ENCODE measurements around the gene DBH. TPM values are rescaled to one million over a fixed set of nuclear protein-coding genes. Genes with fewer than 3 reads are reported as not detected.
A peak's percentile ranks its signal among the peaks of the same experiment; 100 is the strongest.

DBH gene
- under 1 TPM in 2 of 4 donors, not detected in 2; 0.11 to 0.15 TPM for total RNA-seq

DNA sequence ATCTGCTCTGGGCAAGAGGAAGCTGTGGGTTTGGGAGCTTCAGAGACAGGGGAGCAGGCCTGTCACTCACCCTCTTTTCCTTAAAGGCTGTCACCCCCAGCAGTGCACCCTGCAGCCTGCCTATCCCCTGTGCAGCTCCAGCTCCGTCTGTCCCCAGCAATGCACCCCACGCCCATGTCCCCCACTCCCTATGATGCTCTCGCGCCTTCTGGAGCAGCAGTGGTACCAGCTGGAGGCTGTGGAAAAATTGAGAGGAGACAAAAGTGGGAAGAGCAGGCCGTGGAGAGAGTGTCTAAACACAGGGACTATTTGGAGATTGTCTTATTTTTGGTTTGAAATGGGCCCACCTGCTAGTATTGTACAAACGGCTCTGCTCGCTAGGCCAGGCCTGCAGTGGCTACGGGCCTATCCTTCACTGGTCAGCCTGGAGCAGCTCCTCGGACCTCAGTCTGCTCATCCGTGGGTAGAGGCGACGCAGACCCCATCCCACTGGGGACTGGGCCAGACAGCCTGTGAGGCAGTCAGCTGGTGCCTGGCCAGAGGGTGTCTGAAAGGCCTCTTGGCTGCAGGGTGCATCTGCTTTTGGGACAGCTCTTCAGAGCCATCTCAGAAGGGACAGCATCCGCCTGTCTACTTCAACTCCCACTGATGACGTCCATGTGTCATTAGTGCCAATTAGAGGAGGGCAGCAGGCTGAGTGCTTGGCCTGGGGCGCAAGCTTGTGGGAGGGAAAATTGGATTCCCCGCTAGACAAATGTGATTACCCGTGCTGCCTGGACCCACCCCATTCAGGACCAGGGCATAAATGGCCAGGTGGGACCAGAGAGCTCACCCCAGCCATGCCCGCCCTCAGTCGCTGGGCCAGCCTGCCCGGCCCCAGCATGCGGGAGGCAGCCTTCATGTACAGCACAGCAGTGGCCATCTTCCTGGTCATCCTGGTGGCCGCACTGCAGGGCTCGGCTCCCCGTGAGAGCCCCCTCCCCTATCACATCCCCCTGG, at the start of gene DBH:
DBH (plus strand) TSS at position 831 of the 999 bp plus-strand sequence; CDS start at position 840, 9 bp downstream.
- 87 to 91% methylated on average over 15 to 20 of the region's 24 CpGs for WGBS, 2 donors

DNA sequence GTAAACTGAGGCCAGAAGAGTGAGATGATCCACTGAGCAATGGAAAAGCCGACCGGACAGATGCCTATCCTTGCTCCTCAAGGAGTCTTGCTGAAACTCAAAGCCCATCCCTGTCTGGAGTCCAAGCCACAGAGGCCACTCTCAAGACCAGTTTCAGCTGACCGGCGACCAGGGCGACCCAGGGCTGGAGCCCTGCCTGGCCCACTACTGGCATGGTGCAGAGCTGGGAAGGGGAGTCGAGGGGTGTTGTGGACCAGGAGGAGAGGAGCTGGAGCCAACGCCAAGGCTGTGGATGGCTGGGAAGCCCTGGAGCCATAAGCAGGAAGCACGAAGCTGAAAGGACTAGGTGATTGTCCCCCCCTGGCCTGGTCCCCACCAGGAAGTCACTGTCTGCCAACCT, 49.1 kb upstream of the DBH start:
- WGBS, 2 donors, result 82 to 91% methylated on average over 8 of the region's 8 CpGs
- intact Hi-C loops (cut with DNase I), result loop anchor here (10.0 kb wide), 1 partner anchor 138 kb away; no protein-coding TSS in a partner anchor
- Histone ChIP-seq H3K27ac (no peak overlapping the region), H3K4me3 (replicated peaks in 1 of 3) (no peak overlapping the region), H3K27me3 (peaks cover 3% of the 10 kb centered on the region), H3K4me1 (peaks cover 0 to 9% of the 10 kb centered on the region in 2 donors), H3K36me3 (no peaks in the 10 kb centered on the region), H3K9me3 (no peaks in the 10 kb centered on the region)
- no peak for DNase-seq
- TF ChIP-seq POLR2A (IDR thresholded peaks at IDR 0.05), result no peak
- TF ChIP-seq, protein P1, sequence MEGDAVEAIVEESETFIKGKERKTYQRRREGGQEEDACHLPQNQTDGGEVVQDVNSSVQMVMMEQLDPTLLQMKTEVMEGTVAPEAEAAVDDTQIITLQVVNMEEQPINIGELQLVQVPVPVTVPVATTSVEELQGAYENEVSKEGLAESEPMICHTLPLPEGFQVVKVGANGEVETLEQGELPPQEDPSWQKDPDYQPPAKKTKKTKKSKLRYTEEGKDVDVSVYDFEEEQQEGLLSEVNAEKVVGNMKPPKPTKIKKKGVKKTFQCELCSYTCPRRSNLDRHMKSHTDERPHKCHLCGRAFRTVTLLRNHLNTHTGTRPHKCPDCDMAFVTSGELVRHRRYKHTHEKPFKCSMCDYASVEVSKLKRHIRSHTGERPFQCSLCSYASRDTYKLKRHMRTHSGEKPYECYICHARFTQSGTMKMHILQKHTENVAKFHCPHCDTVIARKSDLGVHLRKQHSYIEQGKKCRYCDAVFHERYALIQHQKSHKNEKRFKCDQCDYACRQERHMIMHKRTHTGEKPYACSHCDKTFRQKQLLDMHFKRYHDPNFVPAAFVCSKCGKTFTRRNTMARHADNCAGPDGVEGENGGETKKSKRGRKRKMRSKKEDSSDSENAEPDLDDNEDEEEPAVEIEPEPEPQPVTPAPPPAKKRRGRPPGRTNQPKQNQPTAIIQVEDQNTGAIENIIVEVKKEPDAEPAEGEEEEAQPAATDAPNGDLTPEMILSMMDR (IDR thresholded peaks at IDR 0.05), result no peak

More for the DNA sequence above, at the start of gene DBH:
- TF ChIP-seq POLR2A (IDR thresholded peaks at IDR 0.05), result no peak
- TF ChIP-seq, protein P1 (IDR thresholded peaks at IDR 0.05), result no peak
- no peaks in the 10 kb centered on the region for H3K9me3 ChIP-seq
- H3K4me1 ChIP-seq, result no peaks in the 10 kb centered on the region
- no peaks in the 10 kb centered on the region for H3K36me3 ChIP-seq
- H3K27me3 ChIP-seq, result no peaks in the 10 kb centered on the region
- intact Hi-C loops (cut with DNase I), result no loop called here
- no peak for DNase-seq
- H3K27ac ChIP-seq, result no peak within 1 kb of the TSS
- no peak within 1 kb of the TSS for H3K4me3 ChIP-seq (replicated peaks in 1 of 3)

DNA sequence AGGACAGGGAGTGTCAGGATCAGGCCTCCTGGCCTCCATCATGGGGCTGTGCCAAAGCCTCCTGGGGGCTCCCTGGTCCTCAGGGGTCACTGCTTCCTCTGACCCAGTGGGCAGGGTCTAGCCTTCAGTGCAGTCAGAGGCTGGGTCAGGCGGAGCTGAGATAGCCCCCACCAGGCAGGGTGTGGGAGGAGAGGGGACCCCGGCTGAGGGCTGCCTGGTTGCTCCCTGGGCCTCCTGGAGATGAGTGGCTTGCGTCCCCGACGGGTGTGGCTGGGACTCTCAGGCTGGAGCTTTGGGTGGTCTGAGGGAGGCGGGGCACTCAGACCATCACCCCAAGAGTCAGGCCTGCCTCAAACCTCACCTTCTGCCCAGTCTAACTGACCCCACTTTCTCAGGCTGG, 48.7 kb upstream of the DBH start:
- whole genome bisulfite sequencing, 2 donors, result 90 to 95% methylated on average over 4 to 5 of the region's 6 CpGs
- no peak for DNase-seq
- intact Hi-C loops (cut with DNase I), result loop anchor here (10.0 kb wide), 1 partner anchor 137 kb away; no protein-coding TSS in a partner anchor
- H3K27me3 ChIP-seq, result peaks cover 3% of the 10 kb centered on the region
- TF ChIP-seq, protein P1 (IDR thresholded peaks at IDR 0.05), result no peak
- no peak for TF ChIP-seq POLR2A (IDR thresholded peaks at IDR 0.05)
- H3K9me3 ChIP-seq, result no peaks in the 10 kb centered on the region
- peaks cover 0 to 9% of the 10 kb centered on the region in 2 donors for H3K4me1 ChIP-seq
- H3K27ac ChIP-seq, result no peak overlapping the region
- no peak overlapping the region for H3K4me3 ChIP-seq (replicated peaks in 1 of 3)
- no peaks in the 10 kb centered on the region for H3K36me3 ChIP-seq

DNA sequence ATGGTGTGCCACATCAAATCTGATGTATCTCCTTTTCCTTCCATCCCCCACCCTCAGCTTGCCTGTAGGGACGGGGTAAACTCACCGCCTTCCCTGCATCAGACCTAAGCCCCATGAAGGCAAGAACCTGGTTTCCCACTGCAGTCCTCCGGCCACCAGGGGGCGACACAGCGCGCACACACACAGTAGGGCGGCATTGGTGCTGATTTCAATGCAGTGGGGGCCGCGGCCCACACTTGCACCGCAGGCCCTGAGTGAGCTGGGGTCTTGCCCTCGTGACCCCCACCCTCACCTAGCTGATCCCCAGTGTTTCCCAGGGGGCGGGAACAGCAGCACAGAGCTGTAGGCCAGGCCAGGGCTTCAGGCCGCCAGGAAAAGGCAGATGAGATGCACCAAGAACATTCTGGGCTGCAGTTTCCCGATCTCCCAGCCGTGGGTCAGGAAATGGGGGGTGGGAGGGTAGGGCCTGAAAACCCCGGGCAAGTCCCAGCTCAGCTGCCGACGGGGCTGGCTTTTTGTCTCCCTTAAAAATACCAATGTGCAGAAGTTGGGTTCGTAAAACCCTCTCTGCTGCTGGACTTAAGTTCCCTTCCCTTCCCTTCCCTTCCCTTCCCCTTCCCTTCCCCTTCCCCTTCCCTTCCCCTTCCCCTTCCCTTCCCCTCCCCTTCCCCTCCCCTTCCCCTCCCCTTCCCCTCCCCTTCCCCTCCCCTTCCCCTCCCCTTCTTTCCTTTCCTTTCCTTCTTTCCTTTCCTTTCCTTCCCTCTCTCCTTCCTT, 46.5 kb upstream of the DBH start:
- Histone ChIP-seq H3K9me3 (no peaks in the 10 kb centered on the region), H3K27me3 (peaks cover 3% of the 10 kb centered on the region), H3K4me1 (peaks cover 0 to 6% of the 10 kb centered on the region in 2 donors), H3K4me3 (replicated peaks in 1 of 3) (no peak overlapping the region), H3K36me3 (no peaks in the 10 kb centered on the region), H3K27ac (no peak overlapping the region)
- 51 to 56% methylated on average over 14 to 17 of the region's 19 CpGs for WGBS, 2 donors
- DNase-seq, result no peak
- no peak for TF ChIP-seq POLR2A (IDR thresholded peaks at IDR 0.05)
- TF ChIP-seq, protein P1 (IDR thresholded peaks at IDR 0.05), result peak in 3 of 6 experiments; percentile 18 to 40 (median 25)
- intact Hi-C loops (cut with DNase I), result loop anchor here (10.0 kb wide), 1 partner anchor 135 kb away; no protein-coding TSS in a partner anchor
